ENCODE results near the gene SORCS2. TPM values are rescaled to one million over a fixed set of nuclear protein-coding genes. Genes with fewer than 3 reads are reported as not detected.

Gene SORCS2
- total RNA-seq, 1 experiment from 2014 or later = 0.15 TPM

- Histone ChIP-seq H3K27me3 (ENCODE audit: control insufficient read depth, insufficient read depth, low read length) (no peaks in the 10 kb centered on the region), H3K4me3 (ENCODE audit: low read depth in 2 of 2, low read length in 2 of 2) (no peak overlapping the region), H3K9me3 (ENCODE audit: control insufficient read depth, insufficient read depth, low read depth, low read length) (no peaks in the 10 kb centered on the region), H3K36me3 (ENCODE audit: control insufficient read depth, insufficient read depth, low read length) (no peaks in the 10 kb centered on the region), H3K4me1 (ENCODE audit: control insufficient read depth, insufficient read depth, low read length) (no peaks in the 10 kb centered on the region), H3K27ac (ENCODE audit: low read length) (no peak overlapping the region)
- in situ Hi-C loops (cut with HindIII; ENCODE audit: low pct_unique_long_range_greater_than_20kb, low sequenced_read_pairs) = no loop called here
- ATAC-seq (no peak), DNase-seq (ENCODE audit: low read depth, low spot score) (no peak)
- POLR2A ChIA-PET = no interaction called here
- CTCF ChIA-PET = no interaction called here
- TF ChIP-seq REST (IDR thresholded peaks at IDR 0.05; ENCODE audit: insufficient read depth in 1 of 2, low read depth in 2 of 2, low read length in 1 of 2) = no peak
- TF ChIP-seq POLR2AphosphoS5 (IDR thresholded peaks at IDR 0.05; ENCODE audit: low read depth, low read length) = no peak
- no peak for TF ChIP-seq SIN3A (IDR thresholded peaks at IDR 0.05; ENCODE audit: borderline replicate concordance, insufficient read depth, low read depth, low read length)
- no peak for TF ChIP-seq TCF7L2 (IDR thresholded peaks at IDR 0.05; ENCODE audit: low read depth, low read length)
- intact Hi-C loops (cut with micrococcal nuclease; ENCODE audit: unreplicated experiment) = no loop called here
- no TSS peak for BruUV-seq (replicated peaks)
Observed at GRCh38 chr4:7384003-7384928, 191.9 kb downstream of the SORCS2 start.

DNA sequence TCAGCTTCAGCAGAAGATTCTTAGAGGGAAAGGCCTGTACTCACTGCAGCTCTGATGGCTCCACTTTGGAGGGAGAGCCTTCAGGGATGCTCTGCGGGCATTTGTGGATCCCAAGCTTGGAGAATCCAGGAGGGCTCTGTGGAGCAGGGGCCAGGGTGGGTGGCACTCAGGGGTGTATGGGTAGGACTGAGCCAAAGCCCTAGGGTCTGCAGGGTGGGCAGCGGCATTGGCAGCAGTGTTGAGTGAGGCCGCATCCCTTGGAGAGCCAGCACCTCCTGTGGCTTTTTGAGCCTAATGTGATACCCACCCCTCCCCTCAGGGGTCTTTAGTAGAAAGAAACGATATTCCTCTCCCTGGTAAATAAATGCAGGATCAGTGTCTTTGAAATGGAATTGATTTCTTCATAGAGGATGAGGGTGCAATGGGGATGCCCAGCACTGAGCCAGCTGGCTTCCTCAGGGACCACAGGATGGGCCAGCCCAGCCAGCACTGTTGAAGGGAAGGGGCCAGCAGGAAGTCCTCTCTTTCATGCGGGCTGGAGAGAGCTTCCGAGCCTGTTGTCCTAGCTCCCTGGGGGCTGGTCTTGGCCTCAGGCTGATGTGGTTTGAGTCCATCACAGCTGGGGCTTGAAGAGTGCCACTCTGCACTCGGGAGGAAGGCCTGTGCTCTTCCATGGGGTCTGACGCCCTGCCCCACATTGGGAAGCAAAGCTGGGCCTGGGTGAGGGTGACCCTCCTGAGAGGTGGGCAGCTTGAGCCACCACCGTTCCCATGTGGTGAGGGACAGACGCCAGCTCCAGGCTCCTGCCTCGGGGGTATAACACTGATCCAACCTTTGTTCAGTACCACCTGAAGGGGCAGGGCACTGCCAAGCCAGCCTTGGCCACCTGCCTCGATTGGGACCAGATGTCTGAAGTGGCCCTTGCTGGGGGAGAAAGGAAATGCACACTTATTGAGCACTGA lies 192.9 kb downstream of the SORCS2 start:
- no peaks in the 10 kb centered on the region for H3K27me3 ChIP-seq (ENCODE audit: control insufficient read depth, insufficient read depth, low read length)
- ATAC-seq (no peak), DNase-seq (ENCODE audit: low read depth, low spot score) (no peak)
- intact Hi-C loops (cut with micrococcal nuclease; ENCODE audit: unreplicated experiment) (no loop called here), in situ Hi-C loops (cut with HindIII; ENCODE audit: low pct_unique_long_range_greater_than_20kb, low sequenced_read_pairs) (no loop called here)
- no peak overlapping the region for H3K27ac ChIP-seq (ENCODE audit: low read length)
- ChIA-PET CTCF (no interaction called here), POLR2A (no interaction called here)
- no peak overlapping the region for H3K4me3 ChIP-seq (ENCODE audit: low read depth in 2 of 2, low read length in 2 of 2)
- TF ChIP-seq REST (IDR thresholded peaks at IDR 0.05; ENCODE audit: insufficient read depth in 1 of 2, low read depth in 2 of 2, low read length in 1 of 2) = no peak
- TF ChIP-seq POLR2AphosphoS5 (IDR thresholded peaks at IDR 0.05; ENCODE audit: low read depth, low read length) = no peak
- no peak for TF ChIP-seq SIN3A (IDR thresholded peaks at IDR 0.05; ENCODE audit: borderline replicate concordance, insufficient read depth, low read depth, low read length)
- TF ChIP-seq, protein P1, sequence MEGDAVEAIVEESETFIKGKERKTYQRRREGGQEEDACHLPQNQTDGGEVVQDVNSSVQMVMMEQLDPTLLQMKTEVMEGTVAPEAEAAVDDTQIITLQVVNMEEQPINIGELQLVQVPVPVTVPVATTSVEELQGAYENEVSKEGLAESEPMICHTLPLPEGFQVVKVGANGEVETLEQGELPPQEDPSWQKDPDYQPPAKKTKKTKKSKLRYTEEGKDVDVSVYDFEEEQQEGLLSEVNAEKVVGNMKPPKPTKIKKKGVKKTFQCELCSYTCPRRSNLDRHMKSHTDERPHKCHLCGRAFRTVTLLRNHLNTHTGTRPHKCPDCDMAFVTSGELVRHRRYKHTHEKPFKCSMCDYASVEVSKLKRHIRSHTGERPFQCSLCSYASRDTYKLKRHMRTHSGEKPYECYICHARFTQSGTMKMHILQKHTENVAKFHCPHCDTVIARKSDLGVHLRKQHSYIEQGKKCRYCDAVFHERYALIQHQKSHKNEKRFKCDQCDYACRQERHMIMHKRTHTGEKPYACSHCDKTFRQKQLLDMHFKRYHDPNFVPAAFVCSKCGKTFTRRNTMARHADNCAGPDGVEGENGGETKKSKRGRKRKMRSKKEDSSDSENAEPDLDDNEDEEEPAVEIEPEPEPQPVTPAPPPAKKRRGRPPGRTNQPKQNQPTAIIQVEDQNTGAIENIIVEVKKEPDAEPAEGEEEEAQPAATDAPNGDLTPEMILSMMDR (IDR thresholded peaks at IDR 0.05) = no peak
- TF ChIP-seq TCF7L2 (IDR thresholded peaks at IDR 0.05; ENCODE audit: low read depth, low read length) = no peak
- no peaks in the 10 kb centered on the region for H3K36me3 ChIP-seq (ENCODE audit: control insufficient read depth, insufficient read depth, low read length)
- no TSS peak for BruUV-seq (replicated peaks)
- H3K4me1 ChIP-seq (ENCODE audit: control insufficient read depth, insufficient read depth, low read length) = no peaks in the 10 kb centered on the region
- H3K9me3 ChIP-seq (ENCODE audit: control insufficient read depth, insufficient read depth, low read depth, low read length) = no peaks in the 10 kb centered on the region

All from Panc1 (cell line).